GM19372 (cell line): Measurements from ENCODE around the gene GRIK4.
A peak's percentile ranks its signal among the peaks of the same experiment; 100 is the strongest.

ENCODE experiments used
- ATAC-seq: cut with Tn5 transposase; IDR thresholded peaks from one replicate; pipeline ENCODE4 v1.9.1; 2021; ENCODE audit warnings: mild to moderate bottlenecking, low read depth, moderate library complexity; ENCODE audit not compliant: unreplicated experiment

GRIK4 gene

GRCh38 chr11:120690406-120690805 is 178.9 kb downstream of the GRIK4 start:
- ATAC-seq: no peak

GRCh38 chr11:120694726-120695125 is 183.2 kb downstream of the GRIK4 start:
- no peak for ATAC-seq

- no peak for ATAC-seq
These were observed 183.9 kb downstream of the GRIK4 start for GRCh38 chr11:120695426-120695825.

GRCh38 chr11:120695939-120696338 is 184.4 kb downstream of the GRIK4 start:
- ATAC-seq: no peak

GRCh38 chr11:120696597-120697218 is 185.2 kb downstream of the GRIK4 start:
- ATAC-seq: no peak

GRCh38 chr11:120698918-120699317 is 187.4 kb downstream of the GRIK4 start:
- ATAC-seq: no peak

GRCh38 chr11:120702656-120703055 is 191.1 kb downstream of the GRIK4 start:
- no peak for ATAC-seq

- peak; percentile 83 for ATAC-seq
These were observed 192.0 kb downstream of the GRIK4 start for GRCh38 chr11:120703358-120704152.

GRCh38 chr11:120704256-120704750 is 192.8 kb downstream of the GRIK4 start:
- ATAC-seq: peak; percentile 22

GRCh38 chr11:120706257-120706656 is 194.7 kb downstream of the GRIK4 start:
- no peak for ATAC-seq

GRCh38 chr11:120707098-120707497 is 195.6 kb downstream of the GRIK4 start:
- no peak for ATAC-seq

GRCh38 chr11:120707663-120708062 is 196.1 kb downstream of the GRIK4 start:
- no peak for ATAC-seq

GRCh38 chr11:120708511-120709183 is 197.1 kb downstream of the GRIK4 start:
- ATAC-seq: no peak

- peak; percentile 86 for ATAC-seq
These were observed 198.3 kb downstream of the GRIK4 start for GRCh38 chr11:120709808-120710207.

GRCh38 chr11:120710354-120711131 is 199.0 kb downstream of the GRIK4 start:
- ATAC-seq: no peak

GRCh38 chr11:120712014-120712413 is 200.5 kb downstream of the GRIK4 start:
- ATAC-seq: no peak

GRCh38 chr11:120712881-120713280 is 201.3 kb downstream of the GRIK4 start:
- no peak for ATAC-seq

GRCh38 chr11:120713296-120713695 is 201.7 kb downstream of the GRIK4 start:
- ATAC-seq: no peak

- ATAC-seq: no peak
These were observed 202.9 kb downstream of the GRIK4 start for GRCh38 chr11:120714438-120714837.

- ATAC-seq: no peak
These were observed 203.7 kb downstream of the GRIK4 start for GRCh38 chr11:120715239-120715638.

- ATAC-seq: no peak
These were observed 205.5 kb downstream of the GRIK4 start for GRCh38 chr11:120717042-120717441.
